WTC11 (cell line): Measurements from ENCODE around the gene ALCAM.

ENCODE experiments used
- ATF3 ChIP-seq: sonication (generic); formaldehyde crosslinking; conservative IDR thresholded peaks from 2 replicates; pipeline ENCODE4 v1.8.1; 2022; ENCODE audit warnings: mild to moderate bottlenecking, missing genetic modification reagents
- CREB1 ChIP-seq: sonication (generic); formaldehyde crosslinking; IDR thresholded peaks from 2 replicates; pipeline ENCODE4 v1.8.0; 2023; ENCODE audit warnings: mild to moderate bottlenecking, missing genetic modification reagents
- CTCF ChIP-seq: fragments of 200-600 bp; IDR thresholded peaks from 2 replicates; pipeline ENCODE4 v1.8.0; 2022; ENCODE audit warnings: antibody characterized with exemption
- ERG ChIP-seq: fragments of 250-450 bp; sonication (Bioruptor Pico); IDR thresholded peaks from 2 replicates; pipeline ENCODE4 v1.8.0; 2021; ENCODE audit warnings: mild to moderate bottlenecking
- FOXJ3 ChIP-seq: sonication (generic); formaldehyde crosslinking; IDR thresholded peaks from 2 replicates; pipeline ENCODE4 v1.9.0; 2021; ENCODE audit warnings: missing genetic modification reagents, mild to moderate bottlenecking, borderline replicate concordance
- GABPB1 ChIP-seq: sonication (generic); formaldehyde crosslinking; IDR thresholded peaks from 2 replicates; pipeline ENCODE4 v1.8.1; 2023; ENCODE audit warnings: mild to moderate bottlenecking, missing genetic modification reagents
- NFE2L1 ChIP-seq: sonication (generic); formaldehyde crosslinking; IDR thresholded peaks from 2 replicates; pipeline ENCODE4 v1.8.1; 2023; ENCODE audit warnings: missing genetic modification reagents
- TF ChIP-seq, protein P1 (sequence below): sonication (generic); formaldehyde crosslinking; IDR thresholded peaks from 2 replicates; pipeline ENCODE4 v1.8.1; 2022; ENCODE audit warnings: low read depth, mild to moderate bottlenecking, moderate library complexity, missing genetic modification reagents, borderline replicate concordance
- TF ChIP-seq, protein P2 (sequence below): sonication (generic); formaldehyde crosslinking; IDR thresholded peaks from 2 replicates; pipeline ENCODE4 v1.8.1; 2022; ENCODE audit warnings: mild to moderate bottlenecking, missing genetic modification reagents, moderate library complexity, borderline replicate concordance
- TF ChIP-seq, protein P3 (sequence below): sonication (generic); formaldehyde crosslinking; IDR thresholded peaks from 2 replicates; pipeline ENCODE4 v1.8.1; 2022; ENCODE audit warnings: mild to moderate bottlenecking, moderate library complexity, missing genetic modification reagents

GRCh38 chr3:105351821-105352220 is 14.9 kb upstream of the ALCAM start:
- TF ChIP-seq CTCF, result no peak
- TF ChIP-seq ERG (CRISPR knock-in tag), result no peak
- TF ChIP-seq, protein P1, sequence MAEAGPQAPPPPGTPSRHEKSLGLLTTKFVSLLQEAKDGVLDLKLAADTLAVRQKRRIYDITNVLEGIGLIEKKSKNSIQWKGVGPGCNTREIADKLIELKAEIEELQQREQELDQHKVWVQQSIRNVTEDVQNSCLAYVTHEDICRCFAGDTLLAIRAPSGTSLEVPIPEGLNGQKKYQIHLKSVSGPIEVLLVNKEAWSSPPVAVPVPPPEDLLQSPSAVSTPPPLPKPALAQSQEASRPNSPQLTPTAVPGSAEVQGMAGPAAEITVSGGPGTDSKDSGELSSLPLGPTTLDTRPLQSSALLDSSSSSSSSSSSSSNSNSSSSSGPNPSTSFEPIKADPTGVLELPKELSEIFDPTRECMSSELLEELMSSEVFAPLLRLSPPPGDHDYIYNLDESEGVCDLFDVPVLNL (CRISPR knock-in tag), result no peak
- no peak for TF ChIP-seq ATF3 (CRISPR knock-in tag)
- TF ChIP-seq NFE2L1 (CRISPR knock-in tag), result no peak
- TF ChIP-seq CREB1, result no peak
- TF ChIP-seq GABPB1, result no peak
- TF ChIP-seq, protein P2, sequence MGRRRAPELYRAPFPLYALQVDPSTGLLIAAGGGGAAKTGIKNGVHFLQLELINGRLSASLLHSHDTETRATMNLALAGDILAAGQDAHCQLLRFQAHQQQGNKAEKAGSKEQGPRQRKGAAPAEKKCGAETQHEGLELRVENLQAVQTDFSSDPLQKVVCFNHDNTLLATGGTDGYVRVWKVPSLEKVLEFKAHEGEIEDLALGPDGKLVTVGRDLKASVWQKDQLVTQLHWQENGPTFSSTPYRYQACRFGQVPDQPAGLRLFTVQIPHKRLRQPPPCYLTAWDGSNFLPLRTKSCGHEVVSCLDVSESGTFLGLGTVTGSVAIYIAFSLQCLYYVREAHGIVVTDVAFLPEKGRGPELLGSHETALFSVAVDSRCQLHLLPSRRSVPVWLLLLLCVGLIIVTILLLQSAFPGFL (CRISPR knock-in tag), result no peak
- TF ChIP-seq, protein P3, sequence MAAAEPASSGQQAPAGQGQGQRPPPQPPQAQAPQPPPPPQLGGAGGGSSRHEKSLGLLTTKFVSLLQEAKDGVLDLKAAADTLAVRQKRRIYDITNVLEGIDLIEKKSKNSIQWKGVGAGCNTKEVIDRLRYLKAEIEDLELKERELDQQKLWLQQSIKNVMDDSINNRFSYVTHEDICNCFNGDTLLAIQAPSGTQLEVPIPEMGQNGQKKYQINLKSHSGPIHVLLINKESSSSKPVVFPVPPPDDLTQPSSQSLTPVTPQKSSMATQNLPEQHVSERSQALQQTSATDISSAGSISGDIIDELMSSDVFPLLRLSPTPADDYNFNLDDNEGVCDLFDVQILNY (CRISPR knock-in tag), result no peak
- no peak for TF ChIP-seq FOXJ3 (CRISPR knock-in tag)
